Ishikawa (cell line): Measurements from ENCODE around the gene DUSP22.

ENCODE experiments used
- CREB1 ChIP-seq: IDR thresholded peaks from 2 replicates; pipeline ENCODE4 v1.6.1; 2012; ENCODE audit warnings: low read depth
- EGR1 ChIP-seq: IDR thresholded peaks from 2 replicates; pipeline ENCODE4 v1.6.1; 2012
- EP300 ChIP-seq: IDR thresholded peaks from 2 replicates; pipeline ENCODE4 v1.6.1; 2012; ENCODE audit warnings: borderline replicate concordance
- FOXM1 ChIP-seq: IDR thresholded peaks from 2 replicates; pipeline ENCODE4 v1.6.1; 2012; ENCODE audit warnings: low read depth, borderline replicate concordance
- MAX ChIP-seq: IDR thresholded peaks from 2 replicates; pipeline ENCODE4 v1.6.1; 2012
- NFIC ChIP-seq: IDR thresholded peaks from 2 replicates; pipeline ENCODE4 v1.6.1; 2012
- RAD21 ChIP-seq: IDR thresholded peaks from 2 replicates; pipeline ENCODE4 v1.6.1; 2012; ENCODE audit warnings: low read depth
- TAF1 ChIP-seq: IDR thresholded peaks from 2 replicates; pipeline ENCODE4 v1.6.1; 2012; ENCODE audit warnings: low read depth, mild to moderate bottlenecking
- USF1 ChIP-seq: IDR thresholded peaks from 2 replicates; pipeline ENCODE4 v1.6.1; 2012

DNA sequence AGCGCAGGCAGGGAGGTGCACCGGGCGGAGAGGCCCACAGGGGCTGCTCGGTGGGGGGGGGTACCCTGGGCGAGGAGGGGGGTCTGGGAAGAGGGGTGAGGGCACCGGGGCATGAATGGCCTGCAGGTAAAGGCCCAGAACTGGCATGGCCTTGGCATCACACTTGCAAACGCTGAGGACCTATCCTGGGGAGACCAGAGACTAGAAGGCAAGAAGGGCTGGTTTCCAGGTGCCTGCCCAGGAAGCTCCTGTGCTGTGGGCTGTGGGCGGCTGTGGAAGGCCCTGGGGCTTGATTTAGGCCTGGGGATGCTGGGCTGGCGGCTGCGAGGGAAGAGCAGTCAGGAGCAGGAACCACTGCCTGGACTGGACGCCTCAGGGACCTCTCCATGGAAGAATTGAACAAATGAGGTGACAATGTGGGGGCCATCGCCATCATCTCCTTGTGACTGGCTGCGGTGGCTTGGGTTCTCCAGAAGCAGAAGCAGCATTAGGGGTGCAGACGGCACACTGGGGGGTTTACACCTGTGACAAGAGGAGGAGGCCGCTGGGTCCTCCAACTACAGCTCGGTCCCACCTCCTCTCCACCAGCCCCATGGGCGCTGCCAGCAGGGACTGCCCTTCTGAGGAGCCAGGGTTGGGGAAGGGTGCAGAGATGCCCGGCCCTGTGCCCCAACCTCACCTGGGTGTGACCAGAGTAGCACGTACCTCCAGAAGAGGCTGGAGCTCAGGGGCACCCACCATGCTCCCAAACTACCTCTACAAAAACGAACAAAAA, 67.2 kb downstream of the DUSP22 start:
- no peak for TF ChIP-seq EGR1
- no peak for TF ChIP-seq TAF1
- TF ChIP-seq FOXM1 = no peak
- TF ChIP-seq RAD21 = no peak
- no peak for TF ChIP-seq NFIC
- no peak for TF ChIP-seq EP300
- no peak for TF ChIP-seq MAX
- no peak for TF ChIP-seq USF1
- TF ChIP-seq CREB1 = no peak
